NCI-H2227 (cell line): Measurements from ENCODE around the gene PCIF1.
"Not testable (repeated sequence)": the region's sequence is repeated elsewhere in the genome, so short reads cannot be mapped to it uniquely, and the experiment has no call there.

Experiments used
- DNase-seq: peaks from one replicate; lab custom pipeline; 2025; ENCODE audit not compliant: unreplicated experiment; lab: John Stamatoyannopoulos, UW

PCIF1 gene

GRCh38 chr20:45934586-45935415 lies at the start of gene PCIF1:
Gene PCIF1 (plus strand): TSS chr20:45934683. CDS start chr20:45939000, 4,317 bp downstream.
- DNase-seq = peak; percentile 99

- no peak for DNase-seq
Observed at GRCh38 chr20:45886590-45887345, 47.7 kb upstream of the PCIF1 start.

GRCh38 chr20:45887346-45887715 lies 47.2 kb upstream of the PCIF1 start, which contains the start of gene SPATA25:
Gene SPATA25 (minus strand): TSS chr20:45887622. CDS start chr20:45887590, 32 bp downstream.
- DNase-seq = no peak

GRCh38 chr20:45888681-45889080 lies 45.8 kb upstream of the PCIF1 start:
- DNase-seq = no peak

- DNase-seq = peak; percentile 82
Observed at GRCh38 chr20:45890077-45890984, 44.2 kb upstream of the PCIF1 start.

- DNase-seq = peak; percentile 91
Observed at GRCh38 chr20:45890985-45891983, 43.2 kb upstream of the PCIF1 start, which contains the start of the genes CTSA and NEURL2. Gene CTSA (plus strand): TSS chr20:45891335. CDS start chr20:45891569, 234 bp downstream. Gene NEURL2 (minus strand): TSS chr20:45891208. CDS start chr20:45890991, 217 bp downstream.

- peak; percentile 9 for DNase-seq
Observed at GRCh38 chr20:45892049-45892825, 42.2 kb upstream of the PCIF1 start.

GRCh38 chr20:45892828-45893500 lies 41.5 kb upstream of the PCIF1 start:
- DNase-seq = no peak

GRCh38 chr20:45893831-45894230 lies 40.7 kb upstream of the PCIF1 start:
- no peak for DNase-seq

GRCh38 chr20:45894797-45895196 lies 39.7 kb upstream of the PCIF1 start:
- no peak for DNase-seq

GRCh38 chr20:45896641-45897161 lies 37.8 kb upstream of the PCIF1 start:
- no peak for DNase-seq

GRCh38 chr20:45897289-45897688 lies 37.2 kb upstream of the PCIF1 start:
- DNase-seq = no peak

- DNase-seq = no peak
Observed at GRCh38 chr20:45897692-45898091, 36.8 kb upstream of the PCIF1 start.

- no peak for DNase-seq
Observed at GRCh38 chr20:45898285-45898684, 36.2 kb upstream of the PCIF1 start.

- no peak for DNase-seq
Observed at GRCh38 chr20:45899046-45899835, 35.2 kb upstream of the PCIF1 start.

GRCh38 chr20:45901332-45901731 lies 33.2 kb upstream of the PCIF1 start:
- not testable (repeated sequence) for DNase-seq

- DNase-seq = no peak
Observed at GRCh38 chr20:45902199-45902701, 32.2 kb upstream of the PCIF1 start.
